Gastroesophageal sphincter (tissue), 4 donors: Measurements from ENCODE around the gene FMNL1. TPM values are rescaled to one million over a fixed set of nuclear protein-coding genes. Genes with fewer than 3 reads are reported as not detected.
A peak's percentile ranks its signal among the peaks of the same experiment; 100 is the strongest.

Experiments used
- ATAC-seq: fragments of 150-250 bp; one replicate; pipeline ENCODE4 v1.9.1; 2016; ENCODE audit warnings: mild to moderate bottlenecking, moderate library complexity
- H3K27ac ChIP-seq, 4 donors: fragments of 200-600 bp; sonication (generic) in 3 of 4; 1 replicate in 3 of 4; 2 replicates in 1 of 4; pipeline ENCODE4 v1.5.1; 2016 to 2019
- H3K27me3 ChIP-seq: fragments of 200-600 bp; sonication (generic); one replicate; pipeline ENCODE4 v1.5.1; 2019
- H3K36me3 ChIP-seq, 2 donors: fragments of 200-600 bp; sonication (generic); one replicate each; pipeline ENCODE4 v1.5.1; 2019; ENCODE audit warnings: control low read depth in 1 of 2
- H3K4me1 ChIP-seq, 3 donors: fragments of 200-600 bp; sonication (generic); 1 replicate in 2 of 3; 2 replicates in 1 of 3; pipeline ENCODE4 v1.5.1; 2016 to 2019; ENCODE audit warnings: control low read depth in 2 of 3
- H3K4me3 ChIP-seq, 2 donors: fragments of 200-600 bp; sonication (generic); one replicate each; pipeline ENCODE4 v1.5.1; 2019; ENCODE audit warnings: mild to moderate bottlenecking in 1 of 2, moderate library complexity in 1 of 2
- H3K9me3 ChIP-seq, 3 donors: fragments of 200-600 bp; sonication (generic); one replicate each; pipeline ENCODE4 v1.5.1; 2017 to 2019; ENCODE audit warnings: control low read depth in 2 of 3
- CTCF ChIP-seq, 4 experiments: fragments of 200-600 bp in 2 of 4; fragments of 450-650 bp in 2 of 4; sonication (generic) in 1 of 4; IDR thresholded peaks; one replicate each; pipeline ENCODE4 v1.5.1; 2017 to 2019; ENCODE audit warnings: antibody characterized with exemption in 4 of 4, mild to moderate bottlenecking in 2 of 4, moderate library complexity in 2 of 4
- EP300 ChIP-seq: sonication (generic); formaldehyde crosslinking; IDR thresholded peaks from one replicate; pipeline ENCODE4 v1.6.1; 2017; ENCODE audit warnings: antibody characterized with exemption, mild to moderate bottlenecking
- POLR2A ChIP-seq, 2 donors: fragments of 450-650 bp; IDR thresholded peaks; one replicate each; pipeline ENCODE4 v1.6.1; 2017; ENCODE audit warnings: antibody characterized with exemption in 2 of 2, mild to moderate bottlenecking in 2 of 2, moderate library complexity in 1 of 2
- POLR2AphosphoS5 ChIP-seq: sonication (generic); formaldehyde crosslinking; IDR thresholded peaks from one replicate; pipeline ENCODE4 v1.6.1; 2017; ENCODE audit warnings: antibody characterized with exemption
- WGBS, 2 donors: methylation state at CpG; one replicate each; pipeline ENCODE4 v1.1.5; 2018; ENCODE audit warnings: low coverage in 1 of 2; 5-methylcytosine and 5-hydroxymethylcytosine counted together
- total RNA-seq, 4 donors: library from RNA; depleted of rRNA; stranded (reverse); fragments of >200 nt; gene quantifications; one replicate each; pipeline ENCODE4 v1.1.0, GENCODE V29; 2016

Gene FMNL1
- total RNA-seq, 4 donors from 2014 or later: 12.0 to 21.9 (median 14.9) TPM

GRCh38 chr17:45226576-45226975 lies 4.9 kb downstream of the FMNL1 start:
- Histone ChIP-seq H3K4me3 (peak overlapping the region in 1 of 2 donors; percentile 20), H3K9me3 (no peaks in the 10 kb centered on the region), H3K4me1 (peaks cover 0 to 66% (median 37%) of the 10 kb centered on the region in 3 donors), H3K27ac (peak overlapping the region in 3 of 4 donors; percentile 76 to 86 (median 83)), H3K36me3 (no peaks in the 10 kb centered on the region), H3K27me3 (peaks cover 35% of the 10 kb centered on the region)
- TF ChIP-seq CTCF (IDR thresholded peaks at IDR 0.05): no peak
- TF ChIP-seq EP300: no peak
- TF ChIP-seq POLR2AphosphoS5: no peak
- TF ChIP-seq POLR2A (IDR thresholded peaks at IDR 0.05): no peak
- ATAC-seq: no peak
- 46% methylated on average over 3 of the region's 3 CpGs; no CpG with 5 or more reads in 1 of the 2 donors for WGBS, 2 donors

- 48 to 52% methylated on average over 4 to 5 of the region's 8 CpGs for WGBS, 2 donors
- Histone ChIP-seq H3K36me3 (no peaks in the 10 kb centered on the region), H3K9me3 (no peaks in the 10 kb centered on the region), H3K4me3 (peak overlapping the region in 1 of 2 donors; percentile 20), H3K27ac (peak overlapping the region in 3 of 4 donors; percentile 76 to 86 (median 83)), H3K4me1 (peaks cover 0 to 62% (median 39%) of the 10 kb centered on the region in 3 donors), H3K27me3 (peaks cover 28% of the 10 kb centered on the region)
- TF ChIP-seq EP300 (no peak), POLR2A (IDR thresholded peaks at IDR 0.05) (no peak)
- no peak for ATAC-seq
Observed at GRCh38 chr17:45227101-45227925, 5.6 kb downstream of the FMNL1 start.

GRCh38 chr17:45227926-45228762 lies 6.5 kb downstream of the FMNL1 start:
- 75 to 90% methylated on average over 6 to 7 of the region's 17 CpGs for WGBS, 2 donors
- peak overlapping the region in 3 of 4 donors; percentile 76 to 86 (median 83) for H3K27ac ChIP-seq
- H3K27me3 ChIP-seq: peaks cover 20% of the 10 kb centered on the region
- no peak for ATAC-seq
- H3K4me3 ChIP-seq: no peak overlapping the region
- H3K4me1 ChIP-seq: peaks cover 0 to 54% (median 39%) of the 10 kb centered on the region in 3 donors
- H3K36me3 ChIP-seq: no peaks in the 10 kb centered on the region
- H3K9me3 ChIP-seq: no peaks in the 10 kb centered on the region
- TF ChIP-seq EP300 (no peak), POLR2AphosphoS5 (no peak), POLR2A (IDR thresholded peaks at IDR 0.05) (no peak), CTCF (IDR thresholded peaks at IDR 0.05) (no peak)

GRCh38 chr17:45228763-45229539 lies 7.3 kb downstream of the FMNL1 start:
- peak; percentile 88 for ATAC-seq
- H3K4me1 ChIP-seq: peaks cover 0 to 53% (median 39%) of the 10 kb centered on the region in 3 donors

More at GRCh38 chr17:45228763-45229539, 7.3 kb downstream of the FMNL1 start:
- Histone ChIP-seq H3K36me3 (no peaks in the 10 kb centered on the region), H3K27me3 (peaks cover 17% of the 10 kb centered on the region), H3K27ac (peak overlapping the region in 3 of 4 donors; percentile 76 to 86 (median 83)), H3K9me3 (no peaks in the 10 kb centered on the region), H3K4me3 (no peak overlapping the region)
- no peak for TF ChIP-seq POLR2AphosphoS5
- no peak for TF ChIP-seq POLR2A (IDR thresholded peaks at IDR 0.05)
- no peak for TF ChIP-seq CTCF (IDR thresholded peaks at IDR 0.05)
- TF ChIP-seq EP300: no peak
- no CpG with 5 or more reads among the region's 19 CpGs for WGBS, 2 donors
